Right atrium auricular region (tissue), 2 donors: ENCODE data around the gene RPTOR. TPM values are rescaled to one million over a fixed set of nuclear protein-coding genes. Genes with fewer than 3 reads are reported as not detected.

Experiments
- DNase-seq: peaks from one replicate; pipeline ENCODE4 v3.0.0-alpha.2; 2019; ENCODE audit warnings: low spot score
- H3K27ac ChIP-seq, 2 donors: fragments of 200-600 bp; sonication (generic); 1 replicate in 1 of 2; 2 replicates in 1 of 2; pipeline ENCODE4 v1.5.1; 2016 to 2019
- H3K27me3 ChIP-seq, 2 donors: fragments of 200-600 bp; sonication (generic); one replicate each; pipeline versions ENCODE4 v1.5.1 to v1.6.0; 2017 to 2019
- H3K36me3 ChIP-seq: fragments of 200-600 bp; sonication (generic); one replicate; pipeline ENCODE4 v1.5.1; 2016
- H3K4me1 ChIP-seq, 2 donors: fragments of 200-600 bp; sonication (generic); one replicate each; pipeline versions ENCODE4 v1.5.1 to v1.6.0; 2017 to 2019
- H3K4me3 ChIP-seq, 2 donors: fragments of 200-600 bp; sonication (generic); 1 replicate in 1 of 2; 2 replicates in 1 of 2; pipeline ENCODE4 v1.5.1; 2017 to 2019; ENCODE audit warnings: mild to moderate bottlenecking in 1 of 2, moderate library complexity in 1 of 2
- H3K9me3 ChIP-seq, 2 donors: fragments of 200-600 bp; sonication (generic); one replicate each; pipeline ENCODE4 v1.5.1; 2019
- total RNA-seq, 2 donors: library from RNA; depleted of rRNA; stranded (reverse); fragments of >200 nt; gene quantifications; one replicate each; pipeline ENCODE4 v1.1.0, GENCODE V29; 2016
- TF ChIP-seq, protein P1 (sequence below), 2 donors: fragments of 200-600 bp; sonication (generic); IDR thresholded peaks; one replicate each; pipeline ENCODE4 v1.5.1; 2019; ENCODE audit warnings: antibody characterized with exemption in 2 of 2

Gene RPTOR
- total RNA-seq, 2 donors from 2014 or later, result 19.9 to 22.6 TPM

DNA sequence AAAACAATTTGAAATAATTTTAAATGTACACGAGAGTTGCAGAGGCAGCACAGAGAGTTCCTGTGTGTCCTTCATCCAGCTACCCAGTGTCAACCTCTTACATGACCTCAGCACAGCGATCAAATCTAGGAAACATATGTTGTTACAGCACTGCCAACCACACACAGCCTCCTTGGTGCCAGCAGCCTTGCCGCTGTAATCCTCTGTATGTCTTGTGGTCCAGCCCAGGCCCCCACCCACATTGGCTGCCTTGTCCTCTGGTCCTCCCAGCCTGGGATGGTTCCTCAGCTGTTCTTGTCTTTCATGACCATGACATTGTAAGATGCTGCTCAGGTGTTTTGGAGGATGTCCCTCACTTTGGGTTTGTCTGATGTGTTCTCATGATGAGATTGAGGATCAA is 178.0 kb downstream of the RPTOR start:
- TF ChIP-seq, protein P1, sequence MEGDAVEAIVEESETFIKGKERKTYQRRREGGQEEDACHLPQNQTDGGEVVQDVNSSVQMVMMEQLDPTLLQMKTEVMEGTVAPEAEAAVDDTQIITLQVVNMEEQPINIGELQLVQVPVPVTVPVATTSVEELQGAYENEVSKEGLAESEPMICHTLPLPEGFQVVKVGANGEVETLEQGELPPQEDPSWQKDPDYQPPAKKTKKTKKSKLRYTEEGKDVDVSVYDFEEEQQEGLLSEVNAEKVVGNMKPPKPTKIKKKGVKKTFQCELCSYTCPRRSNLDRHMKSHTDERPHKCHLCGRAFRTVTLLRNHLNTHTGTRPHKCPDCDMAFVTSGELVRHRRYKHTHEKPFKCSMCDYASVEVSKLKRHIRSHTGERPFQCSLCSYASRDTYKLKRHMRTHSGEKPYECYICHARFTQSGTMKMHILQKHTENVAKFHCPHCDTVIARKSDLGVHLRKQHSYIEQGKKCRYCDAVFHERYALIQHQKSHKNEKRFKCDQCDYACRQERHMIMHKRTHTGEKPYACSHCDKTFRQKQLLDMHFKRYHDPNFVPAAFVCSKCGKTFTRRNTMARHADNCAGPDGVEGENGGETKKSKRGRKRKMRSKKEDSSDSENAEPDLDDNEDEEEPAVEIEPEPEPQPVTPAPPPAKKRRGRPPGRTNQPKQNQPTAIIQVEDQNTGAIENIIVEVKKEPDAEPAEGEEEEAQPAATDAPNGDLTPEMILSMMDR (IDR thresholded peaks at IDR 0.05), result no peak
- Histone ChIP-seq H3K36me3 (no peaks in the 10 kb centered on the region), H3K4me1 (peaks cover 0 to 18% of the 10 kb centered on the region in 2 donors), H3K9me3 (no peaks in the 10 kb centered on the region), H3K27me3 (no peaks in the 10 kb centered on the region), H3K4me3 (no peak overlapping the region), H3K27ac (no peak overlapping the region)
- no peak for DNase-seq

DNA sequence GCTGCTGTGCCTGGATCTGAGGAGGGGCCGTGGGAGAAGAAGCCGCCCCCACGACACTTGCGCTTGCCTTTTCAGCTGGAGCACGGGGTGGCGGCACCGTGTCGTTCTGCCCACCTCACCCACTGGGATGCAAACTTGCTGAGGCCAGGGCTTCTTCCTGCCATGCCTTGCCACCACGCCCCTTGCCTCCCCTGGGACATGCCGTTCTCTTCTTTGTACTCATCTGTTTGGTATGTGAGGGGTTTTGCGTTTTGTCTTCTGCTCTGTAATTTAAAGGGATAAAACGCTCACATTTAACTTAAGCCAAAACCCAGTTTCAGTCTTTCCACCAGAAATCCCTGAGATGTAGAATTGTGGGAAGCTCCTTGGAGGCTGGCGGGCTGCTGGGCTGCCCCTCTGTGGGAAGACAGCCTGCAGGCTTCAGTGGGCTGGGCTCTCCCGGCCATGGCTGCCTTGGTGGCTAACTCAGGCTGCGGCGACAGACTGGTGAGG is 180.2 kb downstream of the RPTOR start:
- H3K36me3 ChIP-seq, result no peaks in the 10 kb centered on the region
- no peak overlapping the region for H3K27ac ChIP-seq
- H3K27me3 ChIP-seq, result no peaks in the 10 kb centered on the region
- peaks cover 0 to 18% of the 10 kb centered on the region in 2 donors for H3K4me1 ChIP-seq
- no peaks in the 10 kb centered on the region for H3K9me3 ChIP-seq
- DNase-seq, result no peak
- no peak overlapping the region for H3K4me3 ChIP-seq
- TF ChIP-seq, protein P1 (IDR thresholded peaks at IDR 0.05), result no peak

DNA sequence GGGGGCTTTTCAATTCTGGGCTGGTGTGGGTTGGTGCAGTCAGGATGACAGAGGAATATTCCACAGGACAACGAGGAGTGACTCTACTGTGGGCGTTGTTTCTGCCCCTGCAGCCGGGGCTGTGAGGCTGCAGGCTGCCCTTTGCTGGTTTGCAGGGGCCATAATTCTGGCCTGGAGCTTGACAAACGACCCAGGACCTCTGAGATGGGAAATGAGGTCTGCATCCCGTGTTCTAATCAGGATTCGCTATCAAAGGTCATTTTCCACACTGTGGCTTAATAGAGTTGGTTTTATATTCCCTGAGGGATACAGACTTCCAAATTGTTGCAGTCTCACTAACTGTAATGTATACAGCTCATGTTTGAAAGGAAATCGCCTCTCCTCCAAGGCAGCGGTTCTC is 180.9 kb downstream of the RPTOR start:
- Histone ChIP-seq H3K36me3 (no peaks in the 10 kb centered on the region), H3K9me3 (no peaks in the 10 kb centered on the region), H3K4me1 (peaks cover 0 to 18% of the 10 kb centered on the region in 2 donors), H3K4me3 (no peak overlapping the region), H3K27ac (no peak overlapping the region), H3K27me3 (no peaks in the 10 kb centered on the region)
- no peak for DNase-seq
- TF ChIP-seq, protein P1 (IDR thresholded peaks at IDR 0.05), result no peak

DNA sequence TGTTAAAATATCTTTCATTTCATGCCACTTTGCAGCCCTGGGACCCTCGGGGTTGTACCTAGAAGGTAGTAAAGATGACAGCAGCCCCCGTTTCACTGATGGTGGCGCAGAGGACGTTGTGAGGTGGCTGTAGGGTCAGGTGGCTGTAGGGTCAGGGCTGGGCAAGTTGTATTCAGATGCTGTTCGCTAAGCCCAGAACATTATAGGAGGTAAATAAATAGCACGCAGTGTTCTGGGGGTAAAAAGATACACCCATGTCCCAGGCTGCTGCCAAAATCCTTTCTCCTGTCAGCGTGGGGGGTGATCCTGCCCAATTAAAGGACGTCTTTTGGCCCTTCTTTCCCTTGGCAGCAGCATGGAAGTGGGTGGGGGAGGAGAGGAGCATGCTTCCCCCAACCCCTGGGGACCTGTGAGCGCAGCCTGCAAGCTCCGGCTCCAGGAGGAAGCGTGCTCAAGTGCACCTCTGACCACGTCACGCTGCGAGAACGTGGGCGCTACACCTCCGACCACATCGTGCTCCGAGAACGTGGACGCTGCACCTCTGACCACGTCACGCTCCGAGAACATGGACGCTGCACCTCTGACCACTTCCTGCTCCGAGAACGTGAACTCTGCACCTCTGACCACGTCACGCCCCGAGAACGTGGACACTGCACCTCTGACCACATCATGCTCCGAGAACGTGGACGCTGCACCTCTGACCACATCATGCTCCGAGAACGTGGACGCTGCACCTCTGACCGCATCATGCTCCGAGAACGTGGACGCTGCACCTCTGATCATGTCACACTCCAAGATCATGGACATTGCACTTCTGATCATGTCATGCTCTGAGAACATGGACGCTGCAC is 182.1 kb downstream of the RPTOR start:
- Histone ChIP-seq H3K4me1 (peaks cover 0 to 18% of the 10 kb centered on the region in 2 donors), H3K27ac (no peak overlapping the region), H3K4me3 (no peak overlapping the region), H3K36me3 (peaks cover 8% of the 10 kb centered on the region), H3K9me3 (no peaks in the 10 kb centered on the region), H3K27me3 (no peaks in the 10 kb centered on the region)
- TF ChIP-seq, protein P1 (IDR thresholded peaks at IDR 0.05), result no peak
- DNase-seq, result no peak

DNA sequence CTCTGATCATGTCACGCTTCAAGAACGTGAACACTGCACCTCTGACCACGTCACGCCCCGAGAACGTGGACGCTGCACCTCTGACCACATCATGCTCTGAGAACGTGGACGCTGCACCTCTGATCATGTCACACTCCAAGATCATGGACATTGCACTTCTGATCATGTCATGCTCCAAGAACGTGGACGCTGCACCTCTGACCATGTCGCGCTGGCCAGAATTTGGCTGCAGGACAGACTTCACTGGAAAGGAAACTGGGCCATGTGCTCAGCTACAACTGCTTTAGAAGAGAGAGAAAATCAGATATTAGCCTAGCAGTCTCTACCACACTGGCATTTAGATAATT is 182.7 kb downstream of the RPTOR start:
- DNase-seq, result no peak
- no peaks in the 10 kb centered on the region for H3K9me3 ChIP-seq
- H3K27me3 ChIP-seq, result no peaks in the 10 kb centered on the region
- TF ChIP-seq, protein P1 (IDR thresholded peaks at IDR 0.05), result no peak
- no peak overlapping the region for H3K27ac ChIP-seq
- H3K36me3 ChIP-seq, result peaks cover 8% of the 10 kb centered on the region
- peaks cover 0 to 18% of the 10 kb centered on the region in 2 donors for H3K4me1 ChIP-seq
- no peak overlapping the region for H3K4me3 ChIP-seq
